Stimulated activated CD8-positive, alpha-beta memory T cell treated with anti-CD3 and anti-CD28 coated beads, Interleukin-12 subunit alpha, Interleukin-12 subunit beta, amount 100 ng/mL, for 4 hours (primary cell): Measurements from ENCODE around the gene SERPINA9.
"Not testable (repeated sequence)": the region's sequence is repeated elsewhere in the genome, so short reads cannot be mapped to it uniquely, and the experiment has no call there.

Experiments
- DNase-seq: peaks from one replicate; pipeline ENCODE4 v3.0.0-alpha.2; 2020; ENCODE audit warnings: low read depth

SERPINA9 gene

GRCh38 chr14:94476023-94476422, at the start of gene SERPINA9:
TSS of gene SERPINA9 (minus strand) at chr14:94476197. CDS start at chr14:94469840, 6,357 bp downstream.
- DNase-seq, result no peak

- DNase-seq, result no peak
These were observed 48.1 kb upstream of the SERPINA9 start for GRCh38 chr14:94524093-94524492.

DNA sequence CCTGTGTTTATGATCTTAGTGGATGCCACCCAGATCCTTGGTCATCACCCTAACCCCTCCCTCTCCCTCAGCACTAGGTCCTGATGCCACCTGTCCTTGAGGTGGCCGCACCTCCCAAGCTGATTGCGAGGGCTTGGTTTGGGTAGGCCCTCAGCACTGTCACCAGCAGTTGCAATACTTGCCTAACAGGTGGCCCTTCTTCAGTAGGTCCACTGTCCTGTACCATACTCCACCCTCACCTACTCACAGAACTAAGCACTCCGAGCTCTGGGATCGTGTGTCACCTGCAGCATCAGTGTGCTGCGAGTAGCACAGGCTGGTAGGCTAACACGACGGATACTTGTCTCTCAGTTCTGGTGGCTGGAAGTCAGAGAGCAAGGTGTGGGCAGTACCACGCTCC, 47.3 kb upstream of the SERPINA9 start:
- no peak for DNase-seq

- no peak for DNase-seq
These were observed 46.2 kb upstream of the SERPINA9 start for GRCh38 chr14:94522115-94522724.

DNA sequence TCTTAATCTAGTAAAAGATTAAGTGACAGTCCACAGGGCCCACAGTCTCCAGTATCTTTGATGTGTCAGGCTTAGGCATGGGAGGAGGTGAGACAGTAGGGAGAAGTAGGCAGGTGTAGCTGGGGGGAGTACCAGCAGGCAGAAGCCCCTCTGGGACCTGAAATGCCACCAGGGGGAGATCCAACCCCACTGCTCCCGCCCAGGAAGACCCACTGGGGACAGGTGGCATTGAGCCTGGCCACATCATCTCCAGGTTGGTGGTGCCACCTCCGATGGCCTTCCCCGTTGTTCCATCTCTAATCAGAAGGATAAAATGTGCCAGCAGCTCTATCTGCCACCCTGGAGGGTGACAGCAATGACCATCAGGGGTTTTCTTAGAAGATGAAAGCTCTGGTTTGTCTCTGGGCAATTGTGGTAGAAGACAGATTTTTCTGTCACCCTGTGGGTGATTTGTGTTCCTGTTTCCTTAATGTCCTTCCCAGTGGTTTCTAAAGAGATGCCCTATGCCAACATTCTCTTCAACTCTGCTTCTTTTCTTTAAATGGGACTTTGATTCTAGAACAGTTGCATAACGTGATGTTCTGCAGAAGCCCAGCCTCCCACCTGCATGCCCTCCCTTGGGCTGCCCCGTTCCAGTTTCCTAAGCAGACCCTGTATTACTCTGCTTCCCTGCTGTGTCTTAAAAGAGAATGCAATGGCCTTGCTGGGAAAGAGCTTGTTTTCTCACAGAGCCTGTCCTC, 45.5 kb upstream of the SERPINA9 start:
- DNase-seq, result no peak

- DNase-seq, result no peak
These were observed 41.8 kb upstream of the SERPINA9 start for GRCh38 chr14:94517641-94518257.

GRCh38 chr14:94517248-94517640, 41.2 kb upstream of the SERPINA9 start:
- no peak for DNase-seq

DNA sequence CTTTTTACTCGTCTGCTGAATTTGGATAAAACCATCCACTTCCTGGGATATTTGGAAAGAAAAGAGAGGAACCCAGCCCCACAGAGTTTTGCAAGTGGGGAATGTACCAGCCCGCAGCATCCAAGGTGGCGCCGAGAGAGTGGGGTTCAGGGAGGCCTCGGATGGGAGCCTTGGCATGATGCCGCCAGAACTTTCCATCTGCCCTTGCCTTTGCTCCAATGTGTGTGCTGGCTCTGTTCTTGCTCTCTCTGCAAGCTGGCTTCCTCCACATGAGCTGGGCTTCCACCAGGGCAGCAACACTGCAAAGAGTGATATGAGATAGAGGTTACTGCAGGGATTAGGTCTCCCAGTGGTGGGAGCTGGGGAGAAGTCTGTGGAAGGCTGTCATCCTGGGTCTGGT, 39.9 kb upstream of the SERPINA9 start:
- DNase-seq, result no peak

GRCh38 chr14:94515426-94515825, 39.4 kb upstream of the SERPINA9 start:
- no peak for DNase-seq

GRCh38 chr14:94514351-94514750, 38.4 kb upstream of the SERPINA9 start:
- no peak for DNase-seq

DNA sequence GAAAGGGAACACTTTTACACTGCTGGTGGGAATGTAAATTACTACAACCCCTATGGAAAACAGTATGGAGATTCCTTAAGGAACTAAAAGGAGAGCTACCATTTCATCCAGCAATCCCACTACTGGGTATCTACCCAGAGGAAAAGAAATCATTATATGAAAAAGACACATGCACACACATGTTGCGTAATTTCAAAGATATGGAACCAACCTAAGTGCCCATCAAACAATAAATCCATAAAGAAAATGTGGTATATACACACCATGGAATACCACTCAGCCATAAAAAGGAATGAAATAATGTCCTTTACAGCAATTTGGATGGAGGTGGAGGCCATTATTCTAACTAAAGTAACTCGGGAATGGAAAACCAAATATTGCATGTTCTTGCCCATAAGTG, 34.5 kb upstream of the SERPINA9 start:
- DNase-seq, result not testable (repeated sequence)

DNA sequence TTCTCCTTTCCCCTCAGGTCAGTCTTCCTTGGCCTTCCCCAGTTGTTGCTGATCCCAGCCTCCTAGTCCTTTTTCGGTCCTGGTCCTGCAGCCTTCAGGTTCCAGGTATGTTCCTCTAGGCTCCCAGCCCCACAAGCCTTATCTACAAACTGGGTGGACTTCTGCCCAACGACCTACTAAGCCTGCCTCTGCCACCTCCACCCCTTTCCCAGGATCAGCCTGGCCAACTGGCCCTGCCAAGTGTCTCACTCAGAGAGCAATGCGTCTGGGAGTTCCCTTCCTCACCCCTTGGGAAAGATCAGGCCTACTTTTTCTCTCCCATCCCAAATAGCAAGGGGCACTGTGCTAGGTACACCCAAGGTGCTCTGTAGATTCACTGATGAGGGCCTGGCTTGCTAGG, 33.4 kb upstream of the SERPINA9 start, which contains the start of gene SERPINA12:
SERPINA12 (minus strand) TSS at position 114 of the 400 bp plus-strand sequence. CDS start 11,072 bp downstream, outside the sequence.
- no peak for DNase-seq

DNA sequence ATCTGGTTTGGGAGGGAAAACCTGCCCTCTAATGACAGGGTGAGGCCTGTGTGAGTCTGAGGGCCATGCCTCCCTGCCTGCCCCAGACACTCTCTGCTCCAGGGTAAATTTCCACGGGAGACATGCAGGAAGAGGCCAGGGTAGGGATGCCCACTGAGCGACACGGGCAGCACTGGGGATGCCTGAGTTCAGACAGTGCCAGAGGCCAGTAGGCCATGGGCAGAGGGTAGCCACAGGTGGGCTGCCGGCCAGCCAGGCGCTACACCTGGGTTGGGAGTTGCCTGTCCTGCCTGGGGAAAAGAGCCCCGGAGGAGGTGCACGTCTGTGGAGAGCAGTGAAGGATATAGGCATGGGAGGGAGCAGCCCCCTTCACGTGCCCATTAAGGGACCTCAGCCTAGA, 29.6 kb upstream of the SERPINA9 start:
- no peak for DNase-seq

- DNase-seq, result no peak
These were observed 29.2 kb upstream of the SERPINA9 start for GRCh38 chr14:94505206-94505605.

GRCh38 chr14:94501588-94502516, 25.9 kb upstream of the SERPINA9 start:
- DNase-seq, result no peak

DNA sequence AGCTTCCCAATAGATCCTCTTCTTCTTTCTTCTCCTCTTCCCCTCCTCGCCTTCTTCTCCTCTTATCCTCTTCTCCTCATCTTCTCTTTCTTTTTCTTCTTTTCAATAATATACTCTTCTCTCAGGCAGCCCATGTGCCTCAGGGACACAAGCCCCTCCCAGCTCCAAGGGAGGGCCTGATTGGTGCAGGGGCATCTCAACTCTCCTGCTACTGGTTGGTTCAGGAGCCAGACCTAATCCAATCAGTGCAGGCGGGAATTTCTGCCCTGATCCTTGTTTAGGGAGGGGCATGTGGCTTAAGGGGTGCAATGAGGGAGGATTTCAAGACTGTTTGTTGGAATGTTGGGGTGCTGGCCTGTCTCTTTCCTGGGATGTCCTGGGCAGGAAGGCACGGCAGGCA, 24.3 kb upstream of the SERPINA9 start:
- DNase-seq, result no peak

- DNase-seq, result no peak
These were observed 23.7 kb upstream of the SERPINA9 start for GRCh38 chr14:94499673-94500072.

DNA sequence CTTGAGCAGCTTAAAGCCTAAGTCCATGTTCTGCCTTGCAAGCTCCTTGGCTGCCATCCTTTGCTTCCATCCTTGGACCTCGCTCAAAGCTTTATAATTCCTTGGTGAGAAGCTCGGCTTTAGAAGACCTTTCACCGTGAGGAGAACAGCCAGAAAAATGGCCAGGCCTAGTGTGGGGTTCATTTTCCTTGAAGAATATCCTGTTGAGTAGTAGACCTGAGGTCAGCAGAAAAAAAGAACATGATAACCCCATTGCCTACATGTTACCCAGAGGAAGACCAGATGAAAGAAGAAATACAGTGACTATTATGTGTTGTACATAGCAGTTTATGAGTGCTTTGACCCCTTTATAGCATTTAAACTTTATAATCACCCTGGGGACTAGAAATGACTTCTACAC, 22.2 kb upstream of the SERPINA9 start:
- DNase-seq, result no peak

GRCh38 chr14:94494085-94494484, 18.1 kb upstream of the SERPINA9 start:
- no peak for DNase-seq

DNA sequence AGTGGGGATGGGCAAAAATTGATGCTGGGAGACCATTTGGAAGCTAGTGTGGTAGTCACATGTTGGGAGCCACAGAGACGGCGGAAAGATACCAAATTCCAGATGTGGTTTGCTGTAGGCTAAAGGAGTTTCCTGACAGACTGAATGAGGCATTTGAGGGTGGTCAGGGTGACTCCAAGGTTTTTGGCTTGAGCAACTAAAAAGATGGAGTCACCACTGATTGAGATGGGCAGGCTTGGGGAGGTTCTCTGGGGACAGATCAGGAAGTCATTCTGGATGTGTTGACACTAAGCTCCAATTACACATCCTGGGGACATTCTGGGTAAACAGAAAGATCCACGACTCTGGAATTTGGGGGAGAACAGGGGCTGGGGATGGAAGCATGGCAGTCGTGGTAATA, 15.5 kb upstream of the SERPINA9 start:
- DNase-seq, result no peak

DNA sequence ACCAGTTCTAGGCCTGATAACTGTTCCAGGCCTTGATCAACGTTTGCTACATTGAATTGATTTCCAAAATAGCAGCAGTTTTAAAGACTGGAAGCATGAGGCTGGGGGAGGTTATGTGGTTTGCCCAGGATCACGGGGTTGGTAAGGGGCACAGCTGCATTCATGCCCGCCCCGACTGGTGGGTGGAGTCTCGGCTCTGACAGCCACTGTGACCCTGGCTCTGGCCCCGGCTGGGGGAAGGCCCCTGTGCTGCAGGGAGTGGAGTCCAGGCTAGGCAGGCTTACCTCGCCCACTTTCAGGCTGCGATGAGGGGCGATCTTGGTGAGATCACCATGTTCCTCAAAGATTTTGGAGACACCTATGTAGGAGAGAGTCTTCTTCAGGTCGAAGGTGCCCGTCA, 13.3 kb upstream of the SERPINA9 start:
- no peak for DNase-seq

GRCh38 chr14:94486883-94487282, 10.9 kb upstream of the SERPINA9 start:
- no peak for DNase-seq
